ENCODE data around the gene TSC22D3.

The TSC22D3 gene

GRCh38 chrX:107734646-107735045 is 40.9 kb downstream of the TSC22D3 start:
- TF ChIP-seq, protein P1, sequence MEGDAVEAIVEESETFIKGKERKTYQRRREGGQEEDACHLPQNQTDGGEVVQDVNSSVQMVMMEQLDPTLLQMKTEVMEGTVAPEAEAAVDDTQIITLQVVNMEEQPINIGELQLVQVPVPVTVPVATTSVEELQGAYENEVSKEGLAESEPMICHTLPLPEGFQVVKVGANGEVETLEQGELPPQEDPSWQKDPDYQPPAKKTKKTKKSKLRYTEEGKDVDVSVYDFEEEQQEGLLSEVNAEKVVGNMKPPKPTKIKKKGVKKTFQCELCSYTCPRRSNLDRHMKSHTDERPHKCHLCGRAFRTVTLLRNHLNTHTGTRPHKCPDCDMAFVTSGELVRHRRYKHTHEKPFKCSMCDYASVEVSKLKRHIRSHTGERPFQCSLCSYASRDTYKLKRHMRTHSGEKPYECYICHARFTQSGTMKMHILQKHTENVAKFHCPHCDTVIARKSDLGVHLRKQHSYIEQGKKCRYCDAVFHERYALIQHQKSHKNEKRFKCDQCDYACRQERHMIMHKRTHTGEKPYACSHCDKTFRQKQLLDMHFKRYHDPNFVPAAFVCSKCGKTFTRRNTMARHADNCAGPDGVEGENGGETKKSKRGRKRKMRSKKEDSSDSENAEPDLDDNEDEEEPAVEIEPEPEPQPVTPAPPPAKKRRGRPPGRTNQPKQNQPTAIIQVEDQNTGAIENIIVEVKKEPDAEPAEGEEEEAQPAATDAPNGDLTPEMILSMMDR (IDR thresholded peaks at IDR 0.05), result no peak

GRCh38 chrX:107733686-107734085 is 41.9 kb downstream of the TSC22D3 start:
- TF ChIP-seq, protein P1 (IDR thresholded peaks at IDR 0.05), result no peak

- TF ChIP-seq, protein P1 (IDR thresholded peaks at IDR 0.05), result no peak
Observed at GRCh38 chrX:107731831-107732502, 43.6 kb downstream of the TSC22D3 start.

- TF ChIP-seq, protein P1 (IDR thresholded peaks at IDR 0.05), result no peak
Observed at GRCh38 chrX:107730991-107731766, 44.4 kb downstream of the TSC22D3 start.

DNA sequence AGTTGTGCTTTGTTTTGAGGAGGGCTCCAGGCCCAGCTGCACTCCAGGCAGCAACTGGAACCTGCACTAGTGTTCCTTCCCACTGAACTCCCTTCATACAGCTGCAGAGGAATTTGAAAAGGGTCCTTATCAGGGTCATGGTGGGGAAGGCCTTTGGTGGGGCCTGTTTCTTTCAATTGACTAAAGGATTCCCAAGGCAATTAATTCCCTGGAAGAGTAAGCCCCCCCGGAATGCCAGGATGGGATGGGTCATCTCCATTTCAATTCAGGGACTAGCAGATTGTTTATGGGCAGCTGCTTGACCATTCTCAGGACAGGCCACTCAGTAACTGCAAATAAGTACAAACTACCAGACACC is 45.3 kb downstream of the TSC22D3 start:
- TF ChIP-seq, protein P1 (IDR thresholded peaks at IDR 0.05), result no peak

- TF ChIP-seq, protein P1 (IDR thresholded peaks at IDR 0.05), result no peak
Observed at GRCh38 chrX:107729558-107730297, 45.9 kb downstream of the TSC22D3 start.

DNA sequence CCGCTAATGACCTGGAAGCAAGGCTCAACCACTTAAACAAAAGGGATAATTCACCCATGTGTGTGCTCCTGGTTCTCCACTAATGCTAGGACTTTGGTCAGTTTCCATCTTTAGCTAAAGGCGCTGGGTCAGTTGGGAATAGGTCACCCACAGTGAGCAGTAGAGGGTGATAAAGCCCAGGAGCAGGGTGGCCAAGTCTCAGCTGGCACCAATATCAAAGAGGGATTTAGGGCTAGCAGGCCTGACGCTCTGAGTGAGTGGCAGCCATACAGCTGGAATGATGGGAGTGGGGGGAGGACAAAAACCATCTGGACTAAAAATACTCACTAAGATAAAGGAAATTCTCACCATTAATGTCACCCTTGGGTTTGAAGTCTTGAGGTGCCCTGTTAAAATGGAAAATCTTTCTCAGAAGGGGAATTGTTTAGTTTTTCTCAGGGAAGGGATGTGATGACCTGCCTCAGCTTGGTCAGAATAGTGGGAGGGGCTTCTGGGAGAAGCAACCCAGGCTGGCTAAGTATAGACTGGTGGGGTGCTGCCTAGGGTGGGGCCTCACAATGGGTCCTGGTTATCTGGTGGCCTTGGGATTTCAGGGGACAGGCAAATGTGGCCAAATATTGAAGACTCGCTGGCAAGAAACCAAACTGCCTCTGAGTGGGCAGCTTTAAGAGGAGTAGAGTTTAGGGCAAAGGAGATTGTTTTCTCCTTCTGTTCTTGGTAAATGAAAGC is 47.1 kb downstream of the TSC22D3 start:
- TF ChIP-seq, protein P1 (IDR thresholded peaks at IDR 0.05), result no peak

All from LNCAP (cell line).